CD4-positive, alpha-beta T cell treated with Interleukin-15 for 1 hour (primary cell): ENCODE results near the gene CDH5.
"Not testable (repeated sequence)": the region's sequence is repeated elsewhere in the genome, so short reads cannot be mapped to it uniquely, and the experiment has no call there.

Experiments
- DNase-seq: peaks from one replicate; pipeline ENCODE4 v3.0.0-alpha.2; 2020

The CDH5 gene

GRCh38 chr16:66366433-66367299 lies at the start of gene CDH5:
CDH5 (plus strand) TSS chr16:66366691; CDS start chr16:66379338, 12,647 bp downstream.
- no peak for DNase-seq

- DNase-seq, result no peak
Measured at GRCh38 chr16:66318505-66318904, 48.0 kb upstream of the CDH5 start.

GRCh38 chr16:66320774-66321173 lies 45.7 kb upstream of the CDH5 start:
- no peak for DNase-seq

GRCh38 chr16:66322174-66322573 lies 44.3 kb upstream of the CDH5 start:
- DNase-seq, result no peak

GRCh38 chr16:66324815-66325515 lies 41.5 kb upstream of the CDH5 start:
- DNase-seq, result no peak

- no peak for DNase-seq
Measured at GRCh38 chr16:66325717-66326376, 40.6 kb upstream of the CDH5 start.

GRCh38 chr16:66326991-66327513 lies 39.4 kb upstream of the CDH5 start:
- no peak for DNase-seq

GRCh38 chr16:66328282-66328681 lies 38.2 kb upstream of the CDH5 start:
- DNase-seq, result no peak

- DNase-seq, result not testable (repeated sequence)
Measured at GRCh38 chr16:66331464-66331863, 35.0 kb upstream of the CDH5 start.

GRCh38 chr16:66332634-66333610 lies 33.6 kb upstream of the CDH5 start:
- DNase-seq, result no peak

- DNase-seq, result no peak
Measured at GRCh38 chr16:66334853-66335574, 31.5 kb upstream of the CDH5 start.

GRCh38 chr16:66335704-66336329 lies 30.7 kb upstream of the CDH5 start:
- no peak for DNase-seq

GRCh38 chr16:66337463-66338188 lies 28.9 kb upstream of the CDH5 start:
- DNase-seq, result no peak

GRCh38 chr16:66342294-66342900 lies 24.1 kb upstream of the CDH5 start:
- no peak for DNase-seq

GRCh38 chr16:66344533-66345145 lies 21.9 kb upstream of the CDH5 start:
- DNase-seq, result no peak

GRCh38 chr16:66346221-66346620 lies 20.3 kb upstream of the CDH5 start:
- no peak for DNase-seq

- DNase-seq, result no peak
Measured at GRCh38 chr16:66352304-66352703, 14.2 kb upstream of the CDH5 start.

GRCh38 chr16:66353055-66353454 lies 13.4 kb upstream of the CDH5 start:
- DNase-seq, result no peak
